Activated T-cell treated with anti-CD3 and anti-CD28 coated beads, Interleukin-2, amount 50 U/mL, for 48 hours (primary cell): Measurements from ENCODE around the gene HIBADH.

Source experiments
- DNase-seq, 2 experiments: peaks; one replicate each; pipeline ENCODE4 v3.0.0-alpha.2; 2020

HIBADH gene

GRCh38 chr7:27662490-27663205 lies at the start of gene HIBADH:
TSS of gene HIBADH (minus strand) at chr7:27662883. CDS start at chr7:27662788, 95 bp downstream.
- peak; percentile 93 to 95 for DNase-seq

- DNase-seq: no peak
Observed at GRCh38 chr7:27712217-27712616, 49.5 kb upstream of the HIBADH start.

DNA sequence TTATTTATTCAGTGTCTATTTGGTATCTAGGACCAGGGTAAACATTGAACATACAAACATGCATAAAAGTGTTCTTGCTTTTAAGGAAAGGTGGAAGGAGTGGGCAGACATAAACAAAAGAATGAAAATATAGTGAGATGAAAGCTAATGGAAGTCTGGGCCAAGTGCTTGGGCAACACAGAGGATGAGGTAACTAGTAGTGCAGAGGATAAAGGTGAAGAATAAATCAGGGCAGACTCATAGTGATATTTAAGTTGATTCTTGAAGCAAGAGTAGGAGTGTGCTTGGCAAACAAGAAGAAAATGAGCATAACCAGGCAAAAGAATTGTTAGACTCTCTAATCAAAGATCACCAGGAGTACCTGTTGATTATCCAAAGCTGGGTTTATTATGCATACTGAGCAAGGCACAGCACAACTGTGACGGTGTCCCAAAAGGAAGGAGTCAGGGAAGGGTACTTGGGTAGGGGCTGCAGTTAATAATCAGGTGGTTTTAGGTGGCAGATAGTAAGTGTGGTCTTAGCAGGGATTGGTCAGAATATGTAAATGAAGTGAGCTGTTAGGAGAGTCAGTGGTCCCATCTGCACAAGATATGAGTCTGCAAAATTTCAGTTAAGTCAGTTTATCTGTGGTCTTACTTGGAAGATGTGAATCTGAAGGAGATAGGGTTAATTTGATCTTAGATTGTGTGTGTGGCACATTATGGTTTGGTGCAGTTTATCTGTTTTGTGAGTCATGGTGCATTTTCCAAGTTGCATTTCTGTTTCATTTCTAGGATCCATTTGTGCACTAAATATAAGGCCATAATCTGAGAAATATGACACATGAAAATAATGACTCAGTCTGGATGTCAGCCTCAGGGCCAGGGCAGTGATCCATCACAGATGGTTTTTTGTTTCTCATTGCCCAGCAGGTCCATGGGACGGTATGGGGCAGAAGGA lies 46.7 kb upstream of the HIBADH start:
- no peak for DNase-seq

- no peak for DNase-seq
Observed at GRCh38 chr7:27708485-27708884, 45.8 kb upstream of the HIBADH start.

DNA sequence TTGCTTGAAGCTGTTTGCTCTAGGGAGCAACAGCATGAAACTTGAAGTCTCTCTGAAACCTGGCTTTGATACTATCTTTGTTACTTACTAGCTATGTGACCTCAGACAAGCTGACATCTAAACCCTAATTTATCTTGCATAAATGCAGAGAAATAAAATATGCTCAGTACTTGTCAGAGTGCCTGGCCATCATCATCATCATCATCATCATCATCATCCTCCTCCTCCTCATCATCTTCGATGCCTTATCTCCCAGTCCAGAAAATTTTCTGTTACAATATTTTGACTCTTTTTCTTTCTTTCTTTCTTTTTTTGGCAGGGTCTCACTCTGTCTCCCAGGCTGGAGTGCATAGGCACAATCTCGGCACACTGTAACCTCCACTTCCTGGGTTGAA lies 42.5 kb upstream of the HIBADH start:
- DNase-seq: no peak

GRCh38 chr7:27704422-27705199 lies 41.9 kb upstream of the HIBADH start:
- DNase-seq: no peak

DNA sequence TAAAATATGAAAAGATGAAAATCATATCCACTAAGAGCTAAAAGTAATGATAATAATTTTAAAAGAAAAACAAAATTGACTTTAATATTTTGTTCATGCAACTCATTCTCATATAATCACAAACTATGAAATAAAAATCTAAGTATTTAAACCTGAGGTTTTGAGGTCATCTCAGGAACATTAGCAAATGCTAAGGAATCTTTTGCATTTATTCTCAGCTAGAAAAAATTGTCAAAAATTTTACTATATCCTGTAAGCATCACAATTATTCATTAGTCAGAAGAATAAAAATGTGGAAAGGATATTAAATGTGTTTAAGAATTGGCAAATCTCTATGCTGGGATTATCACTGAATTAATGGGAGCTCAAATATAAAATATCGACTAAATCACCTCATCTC lies 40.5 kb upstream of the HIBADH start:
- DNase-seq: no peak

- no peak for DNase-seq
Observed at GRCh38 chr7:27700501-27700900, 37.8 kb upstream of the HIBADH start.

DNA sequence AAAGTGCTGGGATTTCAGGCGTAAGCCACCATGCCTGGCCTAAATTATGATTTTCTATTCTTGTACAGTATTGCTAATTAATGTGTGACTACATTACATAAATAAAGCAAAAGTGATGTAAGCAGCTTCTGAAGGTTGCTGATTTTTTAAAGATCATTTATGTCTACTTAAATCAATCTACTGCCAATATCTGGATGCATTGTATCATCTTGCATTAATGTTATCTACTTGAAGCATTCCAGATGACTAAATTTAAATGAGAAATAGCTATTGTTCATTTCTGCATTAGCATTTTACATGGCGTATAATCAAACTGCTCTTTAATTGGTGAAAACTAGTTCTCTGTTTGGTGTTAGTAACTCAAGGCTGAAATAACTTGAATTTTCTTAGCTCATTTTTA lies 37.1 kb upstream of the HIBADH start:
- no peak for DNase-seq

DNA sequence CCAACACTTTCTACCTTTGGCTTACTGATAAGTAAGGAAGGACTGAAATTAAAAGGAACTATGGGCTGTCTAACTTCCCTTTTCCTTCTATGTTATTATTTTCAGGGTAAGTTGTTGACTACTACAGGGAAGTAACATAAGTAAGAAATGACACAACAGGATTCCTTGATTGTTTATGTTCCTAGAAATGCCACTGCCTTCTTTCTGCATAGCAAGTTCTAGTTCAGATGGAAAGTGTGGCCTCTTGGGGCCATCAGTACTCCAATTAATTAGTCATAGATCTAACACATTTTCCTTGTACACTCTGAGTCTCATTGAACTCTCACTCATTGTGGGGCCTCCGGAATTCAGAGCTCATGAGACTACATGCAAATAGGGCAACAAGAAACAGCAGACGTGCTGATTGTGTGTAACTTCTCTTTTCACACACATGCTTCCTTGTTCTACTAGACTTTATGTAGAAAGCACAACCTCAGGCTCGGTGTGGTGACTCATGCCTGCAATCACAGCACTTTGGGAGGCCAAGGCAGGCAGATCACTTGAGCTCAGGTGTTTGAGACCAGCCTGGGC lies 35.3 kb upstream of the HIBADH start:
- peak in 1 of 2 experiments; percentile 31 for DNase-seq

DNA sequence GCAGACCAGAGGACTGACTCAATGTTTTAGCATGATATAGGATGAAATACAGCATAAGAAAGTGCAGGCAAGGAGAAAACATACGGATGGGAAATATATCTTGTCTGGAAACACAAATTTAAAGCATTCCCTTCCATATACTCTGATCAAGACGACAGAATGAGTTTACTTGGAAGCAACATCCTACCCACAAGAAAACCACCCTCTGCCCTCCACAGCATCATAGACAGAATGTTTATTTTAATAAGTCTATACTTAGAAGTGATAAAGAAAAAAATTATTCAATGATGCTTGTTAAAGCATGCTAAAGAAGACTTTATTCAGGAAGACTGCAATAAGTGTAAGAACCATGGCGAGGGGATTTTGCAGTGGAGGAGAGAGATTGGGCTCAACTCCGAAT lies 32.4 kb upstream of the HIBADH start:
- DNase-seq: no peak

- DNase-seq: no peak
Observed at GRCh38 chr7:27693794-27694193, 31.1 kb upstream of the HIBADH start.

DNA sequence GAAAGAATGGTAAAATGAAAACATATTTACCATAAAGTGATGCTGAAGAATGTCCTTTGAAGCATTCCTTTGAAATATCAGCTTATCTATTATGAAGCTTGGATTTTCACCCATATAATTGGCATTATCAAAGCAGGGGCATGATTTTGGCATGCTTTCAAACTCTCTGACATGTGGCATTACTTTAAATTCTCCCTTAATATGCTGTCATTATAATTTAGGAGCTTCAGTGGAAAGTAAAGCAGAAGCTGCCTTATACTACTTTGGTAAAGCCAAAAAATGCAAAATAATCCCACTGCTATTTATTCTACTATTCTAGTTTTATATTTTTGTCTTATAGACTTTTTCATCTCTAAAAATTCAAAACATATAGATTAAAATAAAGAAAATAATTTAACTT lies 28.0 kb upstream of the HIBADH start:
- no peak for DNase-seq

DNA sequence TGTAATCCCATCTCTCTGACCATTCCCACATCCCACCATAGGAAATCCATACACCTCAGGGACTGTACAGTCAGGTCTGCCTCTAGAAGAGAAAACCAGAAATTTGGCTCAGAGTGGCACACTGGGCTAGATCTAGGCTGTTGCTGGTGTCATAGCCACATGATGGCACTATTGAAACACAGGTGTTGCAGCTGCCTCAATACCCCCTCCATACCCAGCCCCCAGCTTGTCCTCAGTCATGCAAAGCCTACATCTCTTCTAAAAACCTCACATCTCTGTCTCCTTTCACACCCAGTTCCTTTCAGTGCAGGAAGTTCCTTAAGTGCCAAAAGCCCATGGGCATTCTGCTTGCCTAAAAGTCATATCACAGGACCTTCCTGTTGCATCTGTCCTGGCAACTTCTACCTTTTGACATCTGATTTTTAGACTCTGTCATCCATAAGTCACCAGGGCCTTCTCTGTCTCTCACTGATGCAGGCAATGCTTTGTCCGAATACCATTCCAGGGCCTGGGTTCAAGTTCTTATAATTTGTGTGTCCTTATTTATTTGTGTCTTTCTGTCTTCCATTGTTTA lies 27.0 kb upstream of the HIBADH start:
- DNase-seq: peak in 1 of 2 experiments; percentile 33

- no peak for DNase-seq
Observed at GRCh38 chr7:27689150-27689549, 26.5 kb upstream of the HIBADH start.

DNA sequence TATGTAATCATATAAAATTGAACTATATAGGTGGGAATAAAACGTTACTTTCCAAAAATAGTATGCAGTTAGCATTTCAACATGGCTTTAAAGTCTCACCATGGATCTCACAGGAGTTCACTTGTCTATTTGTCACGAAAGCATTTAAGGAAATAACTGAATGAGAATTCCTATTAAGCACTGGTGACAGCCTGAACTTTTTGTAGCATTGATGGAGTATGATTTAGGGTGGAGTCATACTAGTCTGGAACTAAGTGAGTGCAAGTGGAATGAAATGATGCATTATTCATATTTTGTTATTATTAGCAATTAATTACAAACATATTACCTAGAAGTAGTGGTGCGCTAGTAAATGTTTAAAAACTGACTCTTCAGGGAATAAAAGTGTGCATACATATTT lies 26.0 kb upstream of the HIBADH start:
- DNase-seq: no peak

DNA sequence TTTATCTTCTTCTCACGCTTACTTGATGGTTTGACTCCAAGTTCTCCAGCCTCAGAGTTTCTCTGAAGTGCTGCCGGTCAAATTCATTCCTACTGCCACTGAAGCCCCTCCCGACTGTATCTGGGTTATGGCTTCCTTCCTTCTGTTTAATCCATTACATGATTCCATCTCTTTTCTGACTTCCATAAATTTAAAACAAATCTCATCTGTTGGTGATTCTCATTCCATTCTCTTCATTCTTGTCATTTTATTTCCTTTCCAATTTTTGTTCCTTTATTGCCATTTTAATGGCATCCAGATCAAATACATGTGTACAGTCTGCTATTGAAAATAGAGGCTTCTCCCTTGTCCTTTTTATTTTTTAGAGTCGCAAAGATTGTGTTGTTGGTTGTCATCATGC lies 25.4 kb upstream of the HIBADH start:
- no peak for DNase-seq

- DNase-seq: no peak
Observed at GRCh38 chr7:27686315-27686714, 23.6 kb upstream of the HIBADH start.

DNA sequence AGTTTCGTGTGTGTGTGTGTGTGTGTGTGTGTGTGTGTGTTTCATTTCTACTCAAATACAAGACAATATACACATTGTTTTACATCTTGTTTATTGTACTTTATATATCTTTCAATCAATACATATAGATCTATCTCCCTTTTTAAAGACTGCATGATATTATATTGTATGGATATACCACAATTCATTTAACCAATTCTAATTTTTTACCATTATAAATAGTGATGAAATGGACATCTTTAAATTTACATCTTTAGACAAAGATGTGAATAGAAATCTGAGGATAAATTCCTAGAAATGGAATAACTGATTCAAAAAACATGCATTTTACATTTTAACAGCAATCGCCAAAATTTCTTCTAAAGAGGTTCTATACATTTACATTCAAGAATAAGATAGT lies 23.2 kb upstream of the HIBADH start:
- DNase-seq: no peak

- no peak for DNase-seq
Observed at GRCh38 chr7:27685209-27685608, 22.5 kb upstream of the HIBADH start.

GRCh38 chr7:27684491-27684890 lies 21.8 kb upstream of the HIBADH start:
- no peak for DNase-seq

DNA sequence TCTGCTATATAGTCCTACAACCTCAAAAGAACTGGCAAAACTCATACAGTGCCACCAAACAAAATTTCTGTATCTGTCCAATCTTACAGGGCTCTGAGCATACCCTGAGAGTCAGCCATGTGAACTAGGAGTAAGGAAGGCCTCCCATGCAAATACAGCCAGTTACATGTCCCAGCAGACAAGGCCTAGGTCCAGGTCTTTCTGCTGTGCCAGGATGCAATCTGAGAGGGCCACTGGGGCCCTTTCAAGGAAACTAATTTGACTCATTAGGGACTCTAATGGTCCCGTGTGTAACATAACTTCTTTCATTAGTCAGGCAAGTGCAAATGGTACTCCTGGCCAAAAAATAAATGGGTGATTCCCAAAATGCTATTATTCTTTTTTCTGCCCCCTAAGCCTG lies 17.9 kb upstream of the HIBADH start:
- DNase-seq: no peak
